GM18868 (cell line): ENCODE results near the gene FADS2.

Source experiments
- ATAC-seq: cut with Tn5 transposase; IDR thresholded peaks from one replicate; pipeline ENCODE4 v1.9.1; 2021; ENCODE audit warnings: mild to moderate bottlenecking, moderate library complexity; ENCODE audit not compliant: unreplicated experiment

FADS2 gene

DNA sequence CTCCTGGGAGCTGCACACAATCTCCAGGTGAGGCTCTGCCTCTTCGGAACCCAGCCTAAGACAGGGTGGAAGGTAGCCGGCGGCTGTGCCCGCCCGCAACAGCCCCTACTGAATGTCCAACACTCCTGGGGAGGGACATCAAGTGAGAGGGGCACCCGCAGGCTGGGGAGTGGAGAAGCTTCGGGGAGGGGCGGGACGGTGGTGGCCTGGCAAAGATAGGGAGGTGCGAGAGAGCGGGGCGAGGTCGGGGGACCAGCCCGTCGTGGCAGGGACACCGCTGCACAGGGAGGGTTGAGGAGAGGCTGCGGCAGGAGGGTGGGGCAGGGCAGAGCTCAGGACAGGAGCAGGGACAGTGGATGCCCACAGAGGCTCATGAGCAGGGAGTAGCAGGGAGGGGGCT, 72.2 kb downstream of the FADS2 start:
- ATAC-seq = no peak

- ATAC-seq = no peak
These were observed 73.3 kb downstream of the FADS2 start for GRCh38 chr11:61901397-61901796.

DNA sequence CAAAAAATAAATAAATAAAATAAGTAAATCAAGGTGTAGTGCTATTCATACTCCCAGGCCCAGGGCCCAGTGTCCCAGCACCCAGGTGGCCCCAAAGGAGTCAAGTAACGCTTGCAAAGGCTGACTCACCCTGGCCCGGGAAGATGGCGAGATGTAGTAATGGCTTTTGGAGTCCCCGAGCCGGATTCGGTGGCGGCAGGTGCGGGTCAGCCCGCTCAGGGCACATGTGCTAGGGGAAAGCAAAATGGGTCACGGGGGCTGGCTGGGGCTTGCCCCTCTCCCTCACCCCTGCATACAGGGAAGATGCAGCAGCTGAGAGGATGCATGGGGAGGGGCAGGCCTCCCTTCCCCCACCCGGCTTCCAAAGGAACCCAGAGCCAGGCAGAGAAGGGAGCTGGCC, 74.2 kb downstream of the FADS2 start:
- ATAC-seq = no peak

- no peak for ATAC-seq
These were observed 75.7 kb downstream of the FADS2 start for GRCh38 chr11:61903845-61904244.

- ATAC-seq = no peak
These were observed 76.5 kb downstream of the FADS2 start for GRCh38 chr11:61904539-61905048.

- no peak for ATAC-seq
These were observed 77.1 kb downstream of the FADS2 start for GRCh38 chr11:61905067-61905696.

GRCh38 chr11:61905801-61906521, 77.9 kb downstream of the FADS2 start:
- no peak for ATAC-seq

DNA sequence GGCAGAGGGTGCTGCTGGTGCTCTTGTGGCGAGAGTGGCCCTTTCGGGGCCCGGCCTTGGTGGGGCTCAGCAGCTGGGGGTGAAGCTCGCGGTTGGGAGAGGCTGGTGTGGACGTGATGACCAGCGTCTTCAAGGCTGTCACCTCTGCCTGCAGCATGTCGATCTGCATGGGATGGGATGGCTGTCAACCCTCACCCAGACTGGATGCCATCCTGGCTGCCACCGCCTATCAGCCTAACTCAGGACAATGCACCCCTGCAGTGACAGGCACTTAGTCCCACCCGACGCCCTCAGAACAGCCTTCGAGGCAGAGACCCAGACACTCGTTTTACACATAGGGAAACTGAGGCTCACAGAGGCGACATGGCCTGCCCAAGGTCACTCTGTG, 78.4 kb downstream of the FADS2 start:
- no peak for ATAC-seq

DNA sequence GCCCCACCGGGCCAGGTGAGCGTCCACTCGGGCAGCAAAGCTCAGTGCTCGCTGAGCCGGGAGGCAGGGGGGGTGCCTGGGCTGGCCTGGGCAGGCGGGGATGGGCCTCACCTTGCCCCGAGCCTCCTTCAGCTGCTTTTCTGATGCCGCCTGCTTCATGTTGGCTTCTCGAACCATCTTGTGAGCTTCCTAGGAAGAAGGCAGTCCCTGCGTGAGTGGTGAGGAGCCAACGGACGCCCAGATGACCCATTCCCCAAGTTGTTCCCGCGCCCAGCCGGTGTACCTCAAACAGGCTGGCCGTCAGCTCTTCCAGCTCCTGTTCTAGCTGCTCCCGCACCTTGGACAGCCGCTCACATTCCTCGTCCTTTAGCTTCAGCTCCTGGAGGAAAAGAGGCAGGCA, 79.2 kb downstream of the FADS2 start:
- ATAC-seq = no peak

GRCh38 chr11:61907871-61908729, 80.0 kb downstream of the FADS2 start:
- ATAC-seq = no peak

- ATAC-seq = no peak
These were observed 80.7 kb downstream of the FADS2 start for GRCh38 chr11:61908730-61909316.

DNA sequence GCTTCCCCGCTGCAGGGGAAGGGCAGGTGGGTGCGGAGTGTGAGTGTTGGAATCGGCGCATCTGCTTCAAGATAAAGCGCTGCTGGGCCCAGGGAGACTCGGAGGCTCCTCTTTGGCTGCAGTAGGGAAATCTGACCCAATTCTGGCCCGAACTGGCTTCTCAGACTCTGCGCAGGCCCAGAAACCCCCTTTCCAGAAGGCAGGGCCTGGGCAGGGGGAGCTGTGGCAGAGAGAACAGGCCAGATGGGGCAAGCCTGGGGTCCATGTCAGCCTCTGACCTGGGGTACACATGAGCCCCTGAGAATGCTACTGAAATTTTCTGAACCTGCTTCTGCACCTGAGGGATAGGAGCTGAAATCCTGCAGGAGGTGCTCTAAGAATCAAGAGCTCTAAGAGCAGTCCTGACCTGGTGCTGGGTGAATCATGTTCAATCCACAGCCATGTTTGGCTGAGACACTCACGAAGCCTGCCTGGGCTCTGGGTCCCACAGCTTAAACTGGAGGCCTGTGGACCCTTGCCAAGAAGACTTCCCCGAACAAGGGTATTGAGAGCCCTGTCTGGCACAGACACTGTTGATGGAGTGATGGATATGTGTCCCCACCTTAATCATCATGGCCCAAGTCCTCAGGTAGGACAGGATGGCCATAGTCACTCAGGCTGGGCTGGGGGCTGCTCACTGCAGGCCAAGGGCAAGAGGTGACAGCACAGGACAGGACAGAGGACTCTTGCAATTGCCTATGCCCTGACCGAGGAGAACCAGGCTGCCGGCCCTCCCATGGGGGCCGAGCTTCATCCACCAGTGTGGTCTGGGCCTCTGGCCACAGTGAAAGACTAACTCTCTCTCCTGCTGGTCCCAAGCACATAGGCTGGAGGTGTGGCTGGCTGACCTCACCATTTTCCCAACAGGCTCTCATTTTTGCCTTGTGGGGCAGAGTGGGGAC, 82.4 kb downstream of the FADS2 start:
- ATAC-seq = no peak

DNA sequence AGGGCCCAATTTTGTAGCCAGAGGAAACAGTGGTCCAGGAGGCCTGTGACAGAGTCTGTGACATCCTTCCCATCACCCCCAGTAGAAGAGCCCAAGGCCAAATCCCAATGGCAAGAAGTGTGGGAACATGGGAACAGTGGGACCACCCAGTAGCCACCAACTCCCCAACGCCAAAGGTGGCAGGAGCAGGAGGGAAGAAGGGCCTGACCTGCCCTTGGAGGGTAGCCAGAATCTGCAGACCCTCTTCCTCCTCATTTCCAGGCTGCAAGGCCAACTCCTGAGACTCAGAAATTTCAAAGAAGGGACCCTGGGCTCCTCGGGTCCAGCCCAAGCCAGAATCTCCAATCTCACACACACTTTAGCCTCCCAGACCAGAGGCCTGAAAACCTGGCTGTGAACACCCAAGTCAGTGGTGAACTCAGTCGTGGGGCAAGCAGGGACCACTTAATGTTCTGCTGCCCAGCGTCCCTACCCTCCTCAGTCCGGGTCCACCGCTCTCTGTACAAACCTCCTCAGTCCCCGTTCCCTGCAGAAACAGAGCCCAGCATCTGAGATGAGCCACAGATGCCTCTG, 83.1 kb downstream of the FADS2 start:
- ATAC-seq = no peak

- no peak for ATAC-seq
These were observed 83.8 kb downstream of the FADS2 start for GRCh38 chr11:61911701-61912529.

DNA sequence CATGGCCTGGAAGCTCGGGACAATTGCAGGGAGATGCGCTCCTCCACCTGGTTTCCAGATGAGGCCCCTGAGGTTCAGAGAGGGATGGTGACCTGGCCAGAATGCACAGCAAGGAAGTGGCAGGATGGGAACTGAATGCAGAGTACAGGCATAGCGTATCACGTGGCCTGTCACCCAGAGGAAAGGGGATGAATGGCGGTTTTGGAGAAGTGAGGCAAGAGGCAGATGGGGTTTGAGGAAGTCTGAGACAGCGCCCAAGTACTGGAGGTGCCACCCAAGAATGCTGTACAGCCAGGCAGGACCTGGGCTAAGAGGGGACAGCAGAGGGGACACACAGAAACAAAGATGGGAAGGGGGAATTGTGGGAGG, 84.4 kb downstream of the FADS2 start:
- ATAC-seq = no peak

DNA sequence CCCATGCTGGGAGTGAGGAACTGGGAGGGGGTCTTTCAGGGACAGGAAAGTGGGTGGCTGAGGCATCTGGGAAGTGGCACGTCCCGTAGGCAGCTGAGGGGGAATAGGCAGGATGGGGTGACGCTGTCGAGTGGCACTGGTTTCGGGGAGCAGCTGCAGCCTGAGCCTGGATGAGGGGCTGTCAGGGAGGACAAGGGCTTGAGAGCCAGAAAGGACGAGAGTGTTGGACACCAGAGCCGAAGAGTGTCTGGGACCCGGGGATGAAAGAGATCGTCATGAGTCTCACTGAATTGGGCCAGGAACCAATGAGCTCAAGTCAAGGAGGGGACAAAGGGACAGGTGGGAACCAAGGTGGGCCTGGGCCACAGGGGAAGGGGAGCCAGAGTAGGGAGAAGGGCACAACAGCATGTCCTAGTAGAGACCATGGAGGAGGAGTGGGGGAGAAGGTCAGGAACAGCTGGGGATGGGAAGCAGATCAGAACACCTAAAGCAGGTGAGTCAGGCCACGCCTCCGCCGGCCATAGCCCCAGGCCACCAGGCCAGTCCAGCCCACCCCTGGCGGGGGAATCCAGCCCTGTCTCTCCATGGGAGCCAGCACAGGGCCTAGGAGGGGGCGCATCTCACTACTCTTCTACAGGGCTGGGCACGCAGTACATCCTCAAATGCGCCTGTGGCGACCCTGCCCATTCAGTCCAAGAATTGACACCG, 85.0 kb downstream of the FADS2 start:
- no peak for ATAC-seq

DNA sequence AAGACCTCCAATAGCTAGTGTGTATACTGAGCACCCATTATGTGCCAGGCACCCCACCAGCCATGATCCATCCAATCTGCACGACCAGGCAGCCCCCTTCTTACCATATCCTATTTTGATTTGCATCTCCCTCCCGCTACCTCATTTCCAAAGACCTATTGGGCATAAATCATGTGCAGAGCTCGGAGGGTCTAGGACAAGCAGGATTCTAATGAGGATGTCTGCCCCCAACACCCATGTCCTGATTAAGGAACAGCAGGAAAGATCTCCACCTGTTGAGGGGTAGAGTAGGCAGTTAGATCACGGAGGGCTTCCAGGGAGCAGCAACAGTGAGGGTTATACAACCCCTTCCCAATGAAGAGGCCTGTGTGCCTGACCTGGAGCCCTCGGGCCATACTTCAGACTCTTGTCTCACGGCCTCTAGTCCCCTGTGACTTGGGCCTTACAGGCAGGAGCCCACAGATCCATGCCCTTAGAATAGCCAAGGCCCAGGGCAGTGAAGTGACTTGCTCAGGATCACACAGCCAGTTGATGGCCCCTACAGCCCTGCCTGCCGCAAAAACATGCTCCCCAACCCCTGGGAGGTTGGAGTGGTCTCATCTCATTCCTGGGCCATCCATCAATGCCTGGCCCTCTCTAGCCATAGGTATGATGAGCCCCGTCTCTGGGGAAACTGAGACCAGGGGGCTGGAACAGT, 85.7 kb downstream of the FADS2 start:
- ATAC-seq = no peak
